NCI-H2081 (cell line): Measurements from ENCODE around the gene OCRL.
A peak's percentile ranks its signal among the peaks of the same experiment; 100 is the strongest.

Experiments used
- DNase-seq, 2 experiments: peaks; one replicate each; lab custom pipeline; 2025; lab: John Stamatoyannopoulos, UW

Gene OCRL

GRCh38 chrX:129540068-129540653, at the start of gene OCRL:
TSS of gene OCRL (plus strand) at chrX:129540259. CDS start at chrX:129540440, 181 bp downstream.
- peak; percentile 46 to 53 for DNase-seq

- no peak for DNase-seq
Measured at GRCh38 chrX:129490330-129490729, 49.7 kb upstream of the OCRL start.

GRCh38 chrX:129493643-129494042, 46.4 kb upstream of the OCRL start:
- DNase-seq = no peak

- DNase-seq = no peak
Measured at GRCh38 chrX:129494887-129495286, 45.2 kb upstream of the OCRL start.

- no peak for DNase-seq
Measured at GRCh38 chrX:129495900-129496299, 44.2 kb upstream of the OCRL start.

- DNase-seq = no peak
Measured at GRCh38 chrX:129496625-129497024, 43.4 kb upstream of the OCRL start.

- no peak for DNase-seq
Measured at GRCh38 chrX:129497146-129497843, 42.8 kb upstream of the OCRL start.

- DNase-seq = no peak
Measured at GRCh38 chrX:129510331-129510730, 29.7 kb upstream of the OCRL start.

- DNase-seq = no peak
Measured at GRCh38 chrX:129511689-129512088, 28.4 kb upstream of the OCRL start.

GRCh38 chrX:129512409-129512808, 27.6 kb upstream of the OCRL start:
- no peak for DNase-seq

- DNase-seq = no peak
Measured at GRCh38 chrX:129516402-129516801, 23.7 kb upstream of the OCRL start.

- DNase-seq = no peak
Measured at GRCh38 chrX:129520151-129520550, 19.9 kb upstream of the OCRL start.

GRCh38 chrX:129522184-129523078, 17.6 kb upstream of the OCRL start:
- DNase-seq = peak; percentile 29 to 51

GRCh38 chrX:129523079-129523911, 16.8 kb upstream of the OCRL start, which contains the start of gene SMARCA1:
TSS of gene SMARCA1 (minus strand) at chrX:129523490. CDS start at chrX:129523370, 120 bp downstream.
- DNase-seq = no peak

GRCh38 chrX:129524250-129524850, 15.7 kb upstream of the OCRL start:
- no peak for DNase-seq

- DNase-seq = no peak
Measured at GRCh38 chrX:129525162-129525561, 14.9 kb upstream of the OCRL start.

- DNase-seq = no peak
Measured at GRCh38 chrX:129525896-129526295, 14.2 kb upstream of the OCRL start.

GRCh38 chrX:129529685-129530281, 10.3 kb upstream of the OCRL start:
- peak in 1 of 2 experiments; percentile 28 for DNase-seq

GRCh38 chrX:129530410-129530809, 9.6 kb upstream of the OCRL start:
- DNase-seq = no peak

- no peak for DNase-seq
Measured at GRCh38 chrX:129531132-129531531, 8.9 kb upstream of the OCRL start.
